HG03135 (cell line): ENCODE results near the gene SF3B5.
"Not testable (repeated sequence)": the region's sequence is repeated elsewhere in the genome, so short reads cannot be mapped to it uniquely, and the experiment has no call there.

Experiments used
- ATAC-seq: cut with Tn5 transposase; IDR thresholded peaks from one replicate; pipeline ENCODE4 v1.9.1; 2021; ENCODE audit warnings: mild to moderate bottlenecking, moderate library complexity; ENCODE audit not compliant: unreplicated experiment

The SF3B5 gene

DNA sequence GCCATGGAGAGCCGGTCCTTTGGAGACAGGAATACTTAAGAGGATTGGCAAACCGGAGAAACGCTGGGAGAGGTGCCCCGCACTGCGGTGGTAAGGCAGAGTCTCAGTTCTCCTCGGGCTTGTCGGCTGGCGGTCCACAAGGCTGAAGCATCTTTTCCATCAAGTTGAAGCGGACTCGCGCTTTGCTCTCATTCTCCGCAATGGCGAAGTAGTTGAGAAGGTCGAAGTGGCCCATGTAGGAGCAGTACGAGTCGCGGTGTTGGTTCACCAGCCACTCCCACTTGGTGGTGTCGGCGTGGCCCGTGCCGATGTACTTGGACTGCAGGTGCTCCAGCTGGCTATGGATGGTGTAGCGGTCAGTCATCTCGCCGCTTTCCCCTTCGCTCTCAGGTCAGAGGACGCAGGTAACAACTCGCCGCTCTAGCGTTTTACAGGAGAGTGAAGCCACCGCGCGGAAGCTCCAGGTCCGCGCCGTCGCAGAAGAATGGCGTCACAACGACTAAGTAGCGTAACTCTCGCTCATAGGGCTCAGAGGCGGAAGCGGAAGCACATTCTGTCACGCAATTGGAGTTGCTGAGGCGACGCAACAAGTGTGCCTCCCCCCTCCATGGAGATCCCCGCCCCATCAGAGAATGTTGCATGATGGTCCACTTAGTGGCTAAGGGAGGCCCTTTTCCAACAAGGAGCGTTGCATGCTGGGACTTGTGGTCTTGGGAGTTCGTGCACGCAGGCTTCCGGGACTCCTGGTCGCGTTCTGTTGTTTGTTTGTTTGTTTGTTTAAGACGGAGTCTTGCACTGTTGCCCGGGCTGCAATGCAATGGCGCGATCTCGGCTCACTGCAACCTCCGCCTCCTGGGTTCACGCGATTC, at the start of gene SF3B5:
SF3B5 (minus strand) TSS at position 440 of the 869 bp plus-strand sequence; CDS start at position 364, 76 bp downstream.
- peak; percentile 96 for ATAC-seq

DNA sequence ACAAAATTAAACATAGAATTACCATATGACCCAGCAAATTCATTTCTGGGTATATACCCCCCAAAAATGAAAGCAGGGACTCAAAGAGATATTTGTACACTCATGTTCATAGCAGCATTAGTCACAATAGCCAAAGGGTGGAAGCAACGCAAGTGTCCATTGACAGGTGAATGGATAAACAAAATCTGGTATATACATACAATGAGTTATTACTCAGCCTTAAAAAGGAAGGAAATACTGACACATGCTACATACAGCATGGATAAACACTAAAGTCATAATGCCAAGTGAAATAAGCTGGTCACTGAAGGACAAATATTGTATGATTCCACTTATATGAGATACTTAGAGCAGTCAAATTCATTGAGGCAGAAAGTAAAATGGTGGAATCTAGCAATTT, 49.6 kb upstream of the SF3B5 start:
- no peak for ATAC-seq

DNA sequence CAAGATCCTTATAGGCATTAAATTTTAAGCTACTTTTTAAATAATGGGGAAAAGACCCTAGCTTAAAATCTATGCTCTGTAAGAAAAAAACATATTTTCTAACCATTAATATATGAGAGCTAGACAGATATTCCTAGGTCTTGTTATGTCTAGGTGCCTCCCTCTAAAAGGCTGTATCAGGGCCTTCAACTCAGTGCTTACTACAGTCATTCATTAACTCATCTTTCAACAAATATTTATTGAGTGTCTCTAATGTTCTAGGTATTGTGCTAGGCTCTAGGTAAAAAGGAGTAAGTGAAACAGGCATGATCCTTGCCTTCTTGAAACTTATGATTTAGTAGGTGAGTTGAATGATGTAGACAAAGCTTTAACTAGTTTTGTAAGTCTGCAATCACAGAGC, 48.5 kb upstream of the SF3B5 start:
- no peak for ATAC-seq

DNA sequence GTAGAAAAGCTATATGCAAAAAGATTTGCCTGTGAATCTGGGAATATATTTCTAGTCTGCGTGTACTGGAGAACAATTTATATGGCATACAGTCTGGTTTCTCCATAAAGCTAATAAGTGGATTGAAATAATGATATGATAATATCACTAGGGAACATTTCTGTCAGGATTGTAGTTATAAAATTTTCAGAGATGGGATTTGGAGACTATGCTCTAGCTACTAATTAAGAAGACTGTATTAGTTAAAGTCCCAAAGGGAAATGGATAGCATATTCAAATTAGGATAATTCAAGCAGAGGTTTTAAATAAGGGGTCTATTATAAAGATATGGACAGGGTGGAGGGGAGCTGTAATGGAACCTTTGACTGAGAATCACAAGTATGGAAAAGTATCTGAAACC, 47.7 kb upstream of the SF3B5 start:
- ATAC-seq: no peak

DNA sequence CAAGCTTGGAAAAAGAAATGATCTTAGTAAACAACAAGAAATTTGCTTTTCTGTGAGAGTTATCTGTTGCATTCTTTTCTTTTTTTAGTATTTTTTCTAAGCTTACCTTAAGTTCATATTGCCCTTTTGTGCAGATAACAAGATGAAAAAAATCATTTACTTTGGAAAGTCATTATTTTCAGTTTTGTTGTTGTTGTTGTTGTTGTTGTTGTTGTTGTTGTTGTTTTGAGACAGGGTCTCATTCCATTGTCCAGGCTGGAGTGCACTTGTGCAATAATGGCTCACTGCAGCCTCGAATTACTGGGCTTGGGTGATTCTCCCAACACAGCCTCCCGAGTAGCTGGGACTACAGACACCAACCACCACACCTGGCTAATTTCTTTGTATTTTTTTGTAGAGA, 46.1 kb upstream of the SF3B5 start:
- no peak for ATAC-seq

DNA sequence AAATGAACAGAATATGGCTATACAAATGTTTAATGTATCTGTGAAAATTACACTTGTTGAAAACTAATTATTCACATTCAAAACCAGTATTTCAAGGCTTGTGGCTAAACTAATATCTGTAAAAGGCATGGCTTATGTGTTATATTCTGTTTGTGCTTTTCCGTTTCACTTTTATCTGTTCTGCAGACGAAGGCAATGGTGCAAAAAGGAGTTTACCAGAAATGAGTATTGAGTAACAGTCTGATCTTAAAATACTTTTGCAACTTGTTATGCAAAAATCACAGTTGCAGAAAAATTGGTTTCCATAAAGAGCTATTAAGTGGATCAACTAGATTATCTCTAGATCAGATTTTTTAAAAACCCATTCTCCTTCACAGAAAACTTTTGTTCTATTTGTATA, 45.5 kb upstream of the SF3B5 start:
- ATAC-seq: peak; percentile 85

DNA sequence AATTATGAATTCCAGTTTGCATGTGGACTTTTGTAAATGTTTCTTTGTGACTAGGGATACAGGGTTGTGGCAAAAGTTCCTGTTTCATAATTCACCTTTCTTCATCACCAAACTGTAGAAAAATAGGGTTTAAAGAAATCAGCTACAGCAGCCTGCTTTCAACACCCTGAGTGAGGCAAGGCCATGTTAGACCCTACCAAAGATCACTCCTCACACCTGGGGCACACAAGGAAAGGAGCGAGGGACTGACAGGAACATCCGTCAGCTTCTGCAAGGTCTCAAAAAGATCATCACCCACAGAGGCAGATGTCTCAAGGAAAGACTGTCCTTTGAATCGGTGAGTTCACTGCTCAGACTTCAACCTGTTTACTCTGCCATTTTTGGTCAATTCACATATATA, 44.4 kb upstream of the SF3B5 start:
- no peak for ATAC-seq

- no peak for ATAC-seq
Measured at GRCh38 chr6:144138542-144138941, 43.2 kb upstream of the SF3B5 start.

DNA sequence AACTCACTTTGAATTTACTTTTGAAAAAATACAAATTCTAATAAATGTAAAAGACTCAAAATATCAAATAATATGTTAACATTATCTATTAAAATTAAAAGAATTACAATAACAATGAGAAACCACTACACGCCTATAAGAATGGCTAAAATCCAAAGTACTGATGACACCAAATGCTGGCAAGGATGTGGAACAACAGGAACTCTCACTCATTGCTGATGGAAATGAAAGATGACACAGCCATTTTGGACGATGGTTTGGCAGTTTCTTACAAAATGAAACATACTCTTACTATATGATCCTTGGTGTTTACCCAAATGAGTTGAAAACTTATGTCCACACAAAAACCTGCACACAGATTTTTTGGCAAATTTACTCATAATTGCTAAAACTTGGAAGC, 39.4 kb upstream of the SF3B5 start:
- no peak for ATAC-seq

DNA sequence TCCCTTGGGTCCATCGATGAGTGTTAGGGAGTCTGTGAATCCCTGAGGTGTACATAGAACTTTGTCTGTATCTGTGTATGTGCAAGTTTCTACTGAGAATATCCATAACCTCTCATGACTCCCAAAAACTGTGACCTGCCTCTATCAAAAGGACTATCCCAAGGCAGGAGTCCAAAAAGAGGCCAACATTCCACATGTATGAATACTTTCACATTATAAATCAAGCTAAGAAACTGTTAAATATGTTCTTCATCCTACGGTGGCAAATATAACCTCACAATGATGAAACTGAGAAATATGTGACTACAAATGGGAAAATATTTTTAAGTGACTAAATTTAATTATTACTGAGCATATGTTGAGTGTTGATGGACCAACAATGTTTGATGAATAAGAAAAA, 38.8 kb upstream of the SF3B5 start:
- ATAC-seq: no peak

DNA sequence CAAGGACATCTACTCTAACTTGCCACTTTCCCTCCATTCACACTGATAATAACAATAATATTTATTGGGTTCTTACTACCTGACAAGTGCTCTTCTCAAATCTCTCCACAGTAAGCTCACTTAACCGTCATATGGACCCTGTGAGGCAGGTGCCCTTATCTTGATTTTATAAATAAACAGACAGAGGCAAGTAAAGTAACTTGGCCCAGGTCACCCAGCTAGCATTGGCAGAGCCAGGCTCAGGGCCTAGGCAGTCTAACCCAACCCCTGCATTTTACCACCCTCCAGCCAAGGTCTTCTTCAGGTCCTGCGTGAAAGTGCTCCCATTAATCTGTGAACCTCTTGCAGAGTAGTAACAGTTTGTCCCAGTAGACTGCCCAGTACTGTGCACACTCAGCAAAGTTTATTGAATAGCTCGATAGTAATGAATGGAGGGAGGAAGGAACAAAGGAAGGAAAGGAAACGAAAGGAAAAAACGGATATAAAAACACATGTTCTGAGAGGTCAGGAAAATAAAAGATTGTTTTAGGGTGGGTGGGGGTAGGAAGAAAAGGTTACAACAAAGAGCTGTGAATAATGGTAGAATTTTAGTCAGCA, 38.0 kb upstream of the SF3B5 start:
- ATAC-seq: no peak

DNA sequence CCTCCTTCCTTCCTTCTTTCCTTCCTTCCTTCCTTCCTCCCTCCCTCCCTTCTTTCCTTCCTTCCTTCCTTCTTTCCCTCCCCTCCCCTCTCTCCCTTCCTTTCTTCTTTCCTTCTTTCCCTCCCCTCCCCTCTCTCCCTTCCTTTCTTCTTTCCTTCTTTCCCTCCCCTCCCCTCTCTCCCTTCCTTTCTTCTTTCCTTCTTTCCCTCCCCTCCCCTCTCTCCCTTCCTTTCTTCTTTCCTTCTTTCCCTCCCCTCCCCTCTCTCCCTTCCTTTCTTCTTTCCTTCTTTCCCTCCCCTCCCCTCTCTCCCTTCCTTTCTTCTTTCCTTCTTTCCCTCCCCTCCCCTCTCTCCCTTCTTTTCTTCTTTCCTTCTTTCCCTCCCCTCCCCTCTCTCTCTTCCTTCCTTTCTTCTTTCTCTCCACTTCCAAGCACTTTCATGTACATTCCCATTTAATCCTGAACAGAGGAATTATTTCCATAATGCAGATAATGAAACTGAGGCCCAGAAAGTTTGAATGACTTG, 36.9 kb upstream of the SF3B5 start:
- not testable (repeated sequence) for ATAC-seq

DNA sequence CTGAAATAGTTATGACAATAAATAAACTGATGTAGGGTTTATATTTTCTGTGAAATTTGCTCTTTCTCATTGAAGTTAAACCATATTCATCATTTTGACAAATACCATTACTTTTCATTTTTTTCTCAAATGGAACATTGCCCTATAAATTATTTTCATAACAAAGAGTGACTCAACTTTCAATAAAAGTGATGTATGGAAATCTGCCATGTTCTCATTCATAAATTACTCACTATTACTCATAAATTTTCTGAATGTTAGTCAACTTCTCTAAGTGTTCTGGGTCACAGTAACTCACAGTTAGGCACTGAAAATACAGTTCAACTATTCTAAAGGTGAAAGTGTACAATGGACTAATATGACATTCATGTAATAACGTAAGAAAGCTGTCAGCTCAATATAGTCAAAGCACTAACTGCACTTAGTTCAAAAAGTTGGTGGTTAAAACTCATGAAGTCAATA, 35.9 kb upstream of the SF3B5 start:
- ATAC-seq: no peak

DNA sequence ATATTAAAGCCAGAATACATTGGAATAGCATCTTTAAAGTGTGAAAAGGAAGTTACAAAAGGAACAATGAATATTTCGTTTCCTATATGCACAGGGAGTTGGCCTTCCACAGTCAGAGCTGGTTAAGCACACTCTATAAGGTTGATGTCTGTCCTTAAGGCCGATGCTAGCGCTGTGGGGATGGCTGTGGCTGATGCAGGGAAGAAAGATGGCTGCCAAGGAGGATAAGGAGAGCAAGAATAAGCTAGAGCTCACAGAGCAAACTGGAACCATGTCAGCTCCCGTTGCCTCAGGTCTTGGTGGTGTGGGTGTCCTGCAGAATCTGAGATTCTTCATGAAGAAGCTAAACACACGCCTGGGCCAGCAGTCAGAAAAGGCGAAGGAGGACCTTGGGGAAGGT, 34.1 kb upstream of the SF3B5 start:
- ATAC-seq: no peak

DNA sequence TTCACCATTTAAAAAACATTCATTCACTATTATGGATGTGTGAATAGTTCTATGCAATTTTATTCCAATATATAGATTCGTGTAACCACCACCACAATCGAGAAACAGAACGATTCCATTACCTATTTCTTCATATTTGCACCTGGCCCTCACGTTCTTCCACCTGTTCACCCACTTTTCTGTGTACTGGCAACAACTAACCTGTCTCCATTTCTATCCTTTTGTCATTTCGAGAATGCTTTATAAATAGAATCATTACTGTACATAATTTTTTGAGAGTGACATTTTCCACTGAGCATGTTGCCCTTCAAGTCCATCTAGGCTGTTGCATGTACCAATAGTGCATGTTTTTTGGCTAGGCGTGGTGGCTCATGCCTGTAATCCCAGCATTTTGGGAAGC, 31.7 kb upstream of the SF3B5 start:
- no peak for ATAC-seq

DNA sequence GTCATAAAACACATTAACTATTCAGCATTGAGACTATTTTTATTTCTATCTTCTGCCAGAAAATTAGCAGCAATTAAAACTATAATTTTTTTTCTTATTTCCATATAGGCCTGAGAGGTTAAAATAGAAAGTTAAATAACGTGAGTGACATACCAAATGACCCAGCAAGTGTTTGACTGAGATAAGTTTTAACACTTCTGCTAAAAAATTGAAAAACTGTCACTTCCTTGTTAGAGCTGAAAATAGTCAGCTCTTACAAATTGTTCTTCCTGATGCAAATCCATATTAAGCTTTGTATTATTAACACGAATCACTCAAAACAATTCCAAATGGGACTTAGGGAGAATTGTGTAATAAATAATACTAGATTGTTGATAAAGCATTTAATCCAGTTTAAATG, 28.5 kb upstream of the SF3B5 start:
- no peak for ATAC-seq

- ATAC-seq: no peak
Measured at GRCh38 chr6:144123421-144123820, 28.0 kb upstream of the SF3B5 start.

DNA sequence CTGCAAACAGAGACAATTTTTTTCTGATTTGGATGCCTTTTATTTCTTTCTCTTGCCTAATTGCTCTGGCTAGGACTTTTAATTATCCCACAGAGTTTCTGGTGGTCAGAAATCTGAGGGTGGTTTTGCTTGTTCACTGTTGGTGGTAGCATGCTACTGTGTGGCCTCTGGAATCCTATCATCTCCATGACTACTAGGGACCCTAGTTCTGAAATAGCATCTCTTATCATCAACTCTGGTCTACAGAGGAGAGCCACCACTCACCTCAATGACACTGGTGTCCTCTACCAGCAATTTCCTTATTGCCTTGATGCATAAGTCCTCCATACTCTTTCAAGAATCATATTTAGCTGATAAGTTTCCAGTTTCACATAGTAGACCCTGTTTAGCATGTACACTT, 27.5 kb upstream of the SF3B5 start:
- no peak for ATAC-seq

DNA sequence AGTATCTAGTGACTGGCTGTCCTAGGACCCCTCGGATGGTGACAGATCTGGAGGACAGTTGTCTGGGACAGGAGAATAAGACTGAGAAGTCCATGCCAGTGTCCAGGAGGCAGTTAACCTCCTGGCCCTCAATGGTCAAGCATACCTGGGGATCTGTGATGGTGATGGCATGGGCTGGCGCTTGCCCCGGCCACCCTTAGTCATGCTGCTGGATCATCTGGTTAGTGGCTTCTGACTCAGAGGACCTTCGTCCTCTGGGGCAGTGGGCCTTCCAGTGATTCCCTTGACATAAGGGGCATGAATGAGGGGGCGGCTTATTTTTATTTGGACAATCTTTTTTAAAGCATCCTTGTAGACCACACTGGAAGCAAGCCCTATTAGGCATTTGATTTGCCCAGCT, 24.0 kb upstream of the SF3B5 start:
- no peak for ATAC-seq

GRCh38 chr6:144115219-144115618, 19.8 kb upstream of the SF3B5 start:
- ATAC-seq: no peak

DNA sequence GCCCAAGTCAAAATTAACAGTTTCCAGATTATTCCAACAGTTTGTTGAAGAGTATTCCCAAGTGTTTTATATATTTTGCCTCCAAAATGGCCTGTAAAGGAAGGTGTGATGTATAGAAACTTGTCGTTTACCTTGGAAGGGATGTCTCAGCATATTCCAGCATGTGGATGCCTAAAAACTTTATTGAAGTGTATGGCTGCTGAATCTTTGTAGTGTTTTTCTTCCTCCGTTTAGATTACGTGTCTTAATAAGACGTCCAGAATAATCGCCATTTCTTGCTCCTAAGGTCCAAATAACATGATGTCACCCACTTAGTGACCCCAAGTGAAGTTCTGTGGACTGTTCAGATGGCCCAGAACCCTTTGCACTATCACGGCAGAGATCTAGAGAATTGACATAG, 18.0 kb upstream of the SF3B5 start:
- ATAC-seq: no peak

- no peak for ATAC-seq
Measured at GRCh38 chr6:144110210-144110609, 14.8 kb upstream of the SF3B5 start.
